Esophagus squamous epithelium (tissue), 4 donors: ENCODE measurements around the gene PAX8.

Experiments used
- POLR2A ChIP-seq, 4 donors: fragments of 450-650 bp; IDR thresholded peaks; one replicate each; pipeline ENCODE4 v1.6.1; 2017; ENCODE audit warnings: antibody characterized with exemption in 4 of 4, mild to moderate bottlenecking in 4 of 4, moderate library complexity in 3 of 4
- TF ChIP-seq, protein P1 (sequence below), 6 experiments: fragments of 450-650 bp in 4 of 6; fragments of 200-600 bp in 2 of 6; sonication (generic) in 2 of 6; IDR thresholded peaks; one replicate each; pipeline ENCODE4 v1.5.1; 2016 to 2019; ENCODE audit warnings: antibody characterized with exemption in 6 of 6, mild to moderate bottlenecking in 4 of 6, moderate library complexity in 4 of 6

DNA sequence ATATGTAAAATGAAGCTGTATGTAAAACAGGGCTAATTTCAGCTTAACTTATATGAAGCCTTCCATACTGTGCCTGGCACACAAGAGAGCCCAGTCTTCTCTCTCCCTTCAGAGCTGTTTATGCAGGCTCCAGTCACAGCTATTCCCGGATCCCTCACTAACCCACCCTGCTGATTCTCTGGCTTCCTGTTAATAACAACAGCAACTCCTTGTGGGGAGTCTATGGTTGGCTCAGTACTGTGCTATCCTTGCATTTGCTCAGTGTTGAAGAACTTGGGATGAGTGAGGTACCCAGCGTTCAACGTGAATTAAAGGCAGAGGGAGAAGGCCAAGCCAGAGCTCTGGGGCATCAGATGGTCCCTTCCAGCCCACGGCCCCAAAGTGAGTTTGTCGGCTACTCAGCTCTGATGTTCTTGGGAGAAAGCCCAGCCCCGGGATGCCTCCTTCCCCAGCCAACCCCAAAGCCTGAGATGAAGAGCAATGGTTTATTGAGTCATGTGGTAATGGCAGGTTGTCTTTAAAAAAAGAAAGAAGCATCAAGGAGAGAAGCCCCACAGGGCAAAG lies 61.7 kb downstream of the PAX8 start:
- TF ChIP-seq, protein P1, sequence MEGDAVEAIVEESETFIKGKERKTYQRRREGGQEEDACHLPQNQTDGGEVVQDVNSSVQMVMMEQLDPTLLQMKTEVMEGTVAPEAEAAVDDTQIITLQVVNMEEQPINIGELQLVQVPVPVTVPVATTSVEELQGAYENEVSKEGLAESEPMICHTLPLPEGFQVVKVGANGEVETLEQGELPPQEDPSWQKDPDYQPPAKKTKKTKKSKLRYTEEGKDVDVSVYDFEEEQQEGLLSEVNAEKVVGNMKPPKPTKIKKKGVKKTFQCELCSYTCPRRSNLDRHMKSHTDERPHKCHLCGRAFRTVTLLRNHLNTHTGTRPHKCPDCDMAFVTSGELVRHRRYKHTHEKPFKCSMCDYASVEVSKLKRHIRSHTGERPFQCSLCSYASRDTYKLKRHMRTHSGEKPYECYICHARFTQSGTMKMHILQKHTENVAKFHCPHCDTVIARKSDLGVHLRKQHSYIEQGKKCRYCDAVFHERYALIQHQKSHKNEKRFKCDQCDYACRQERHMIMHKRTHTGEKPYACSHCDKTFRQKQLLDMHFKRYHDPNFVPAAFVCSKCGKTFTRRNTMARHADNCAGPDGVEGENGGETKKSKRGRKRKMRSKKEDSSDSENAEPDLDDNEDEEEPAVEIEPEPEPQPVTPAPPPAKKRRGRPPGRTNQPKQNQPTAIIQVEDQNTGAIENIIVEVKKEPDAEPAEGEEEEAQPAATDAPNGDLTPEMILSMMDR (IDR thresholded peaks at IDR 0.05): no peak
- TF ChIP-seq POLR2A (IDR thresholded peaks at IDR 0.05): no peak
